Chondrocyte (in vitro differentiated cells): ENCODE measurements around the gene AUTS2. TPM values are rescaled to one million over a fixed set of nuclear protein-coding genes. Genes with fewer than 3 reads are reported as not detected.

Experiments
- DNase-seq: peaks from one replicate; pipeline ENCODE4 v3.0.0; 2021; ENCODE audit warnings: mixed read lengths, low spot score
- H3K27ac Mint-ChIP-seq: one replicate; pipeline ENCODE4 v1.8.0; 2021; ENCODE audit warnings: mild to moderate bottlenecking, moderate library complexity, mixed read lengths; ENCODE audit not compliant: unreplicated experiment
- H3K27me3 Mint-ChIP-seq: 2 replicates; pipeline ENCODE4 v1.8.0; 2021; ENCODE audit warnings: low read depth, mixed read lengths
- H3K36me3 Mint-ChIP-seq: 2 replicates; pipeline ENCODE4 v1.8.0; 2021; ENCODE audit warnings: low read depth, mixed read lengths
- H3K4me1 Mint-ChIP-seq: 2 replicates; pipeline ENCODE4 v1.8.0; 2021; ENCODE audit warnings: low read depth, mild to moderate bottlenecking, mixed read lengths
- H3K4me3 Mint-ChIP-seq: one replicate; pipeline ENCODE4 v1.8.0; 2021; ENCODE audit warnings: mild to moderate bottlenecking, moderate library complexity, mixed read lengths; ENCODE audit not compliant: unreplicated experiment
- H3K9me3 Mint-ChIP-seq: 2 replicates; pipeline ENCODE4 v1.8.0; 2021; ENCODE audit warnings: low read depth, mixed read lengths
- CTCF ChIP-seq: fragments of 200-600 bp; sonication (generic); IDR thresholded peaks from 2 replicates; pipeline ENCODE4 v1.5.0; 2021; ENCODE audit warnings: antibody characterized with exemption, mild to moderate bottlenecking, moderate library complexity
- total RNA-seq: library from RNA; stranded (reverse); gene quantifications from 3 replicates; pipeline ENCODE4 v1.2.1, GENCODE V29; 2021

Gene AUTS2
- total RNA-seq, 1 donor from 2014 or later = 31.5 TPM

- Mint-ChIP-seq H3K4me3 (no peak overlapping the region), H3K36me3 (no peaks in the 10 kb centered on the region), H3K9me3 (no peaks in the 10 kb centered on the region), H3K4me1 (no peaks in the 10 kb centered on the region), H3K27me3 (no peaks in the 10 kb centered on the region), H3K27ac (no peak overlapping the region)
- TF ChIP-seq CTCF = no peak
- no peak for DNase-seq
These were observed 1056.7 kb downstream of the AUTS2 start for GRCh38 chr7:70654979-70655378.

- Mint-ChIP-seq H3K9me3 (no peaks in the 10 kb centered on the region), H3K36me3 (no peaks in the 10 kb centered on the region), H3K4me1 (no peaks in the 10 kb centered on the region), H3K27me3 (no peaks in the 10 kb centered on the region), H3K4me3 (no peak overlapping the region), H3K27ac (no peak overlapping the region)
- DNase-seq = no peak
- no peak for TF ChIP-seq CTCF
These were observed 1057.4 kb downstream of the AUTS2 start for GRCh38 chr7:70655694-70656093.

GRCh38 chr7:70657571-70657970, 1059.3 kb downstream of the AUTS2 start:
- no peaks in the 10 kb centered on the region for H3K4me1 Mint-ChIP-seq
- no peak for TF ChIP-seq CTCF

GRCh38 chr7:70657989-70658632, 1059.8 kb downstream of the AUTS2 start:
- DNase-seq = no peak
- Mint-ChIP-seq H3K4me3 (no peak overlapping the region), H3K36me3 (no peaks in the 10 kb centered on the region), H3K9me3 (no peaks in the 10 kb centered on the region), H3K27me3 (no peaks in the 10 kb centered on the region), H3K4me1 (no peaks in the 10 kb centered on the region), H3K27ac (no peak overlapping the region)
- TF ChIP-seq CTCF = no peak

More at GRCh38 chr7:70657571-70657970, 1059.3 kb downstream of the AUTS2 start:
- DNase-seq = no peak
- no peak overlapping the region for H3K4me3 Mint-ChIP-seq
- no peaks in the 10 kb centered on the region for H3K27me3 Mint-ChIP-seq
- no peaks in the 10 kb centered on the region for H3K9me3 Mint-ChIP-seq
- no peak overlapping the region for H3K27ac Mint-ChIP-seq
- H3K36me3 Mint-ChIP-seq = no peaks in the 10 kb centered on the region

GRCh38 chr7:70659263-70659662, 1061.0 kb downstream of the AUTS2 start:
- no peak for DNase-seq
- TF ChIP-seq CTCF = no peak
- no peak overlapping the region for H3K27ac Mint-ChIP-seq
- no peaks in the 10 kb centered on the region for H3K9me3 Mint-ChIP-seq
- H3K36me3 Mint-ChIP-seq = no peaks in the 10 kb centered on the region
- no peaks in the 10 kb centered on the region for H3K4me1 Mint-ChIP-seq
- no peaks in the 10 kb centered on the region for H3K27me3 Mint-ChIP-seq
- no peak overlapping the region for H3K4me3 Mint-ChIP-seq
